A549 treated with ZK216348 at 1 μM for 4 hours (cell line): Measurements from ENCODE around the gene GCAT. TPM values are rescaled to one million over a fixed set of nuclear protein-coding genes. Genes with fewer than 3 reads are reported as not detected.

Source experiments
- total RNA-seq: library from RNA; stranded (reverse); fragments of 200-300 nt; extraction: Qiagen RNA extraction; gene quantifications from 5 replicates; pipeline ENCODE4 v1.2.3, GENCODE V29; 2022; ENCODE audit warnings: low read depth

The GCAT gene
- total RNA-seq, result 2.7 to 3.4 TPM (median 3.0 TPM) in 5 replicates

GRCh38 chr22:37807410-37808293 is at the start of gene GCAT:
TSS of gene GCAT (plus strand) at chr22:37807934. CDS start at chr22:37807968, 34 bp downstream.

GRCh38 chr22:37823134-37823985 is 15.6 kb downstream of the GCAT start, which contains the start of gene GALR3:
TSS of gene GALR3 (plus strand) at chr22:37823382. CDS start at chr22:37823407, 25 bp downstream.

GRCh38 chr22:37849089-37849751 is 41.5 kb downstream of the GCAT start, which contains the start of gene EIF3L:
TSS of gene EIF3L (plus strand) at chr22:37849419. CDS start at chr22:37849450, 31 bp downstream.

Other genes with a start within 250 kb of the GCAT start
- 16.8 to 37.2 TPM (median 34.9 TPM) in 5 replicates for gene CDC42EP1, start 247.5 kb upstream of the GCAT start, total RNA-seq
- gene LGALS2, start 227.8 kb upstream of the GCAT start, total RNA-seq, result not detected in 5 replicates
- gene GGA1, start 199.1 kb upstream of the GCAT start, total RNA-seq, result 15.5 to 24.7 TPM (median 22.9 TPM) in 5 replicates
- gene SH3BP1, start 168.3 kb upstream of the GCAT start, total RNA-seq, result 1.6 to 3.3 TPM (median 2.1 TPM) in 5 replicates
- gene PDXP, start 149.2 kb upstream of the GCAT start, total RNA-seq, result 13.5 to 19.2 TPM (median 18.0 TPM) in 5 replicates
- 1,225 to 1,377 TPM (median 1,256 TPM) in 5 replicates for gene LGALS1, start 132.3 kb upstream of the GCAT start, total RNA-seq
- 24.9 to 30.9 TPM (median 28.2 TPM) in 5 replicates for gene NOL12, start 121.6 kb upstream of the GCAT start, total RNA-seq
- 18.5 to 37.8 TPM (median 34.6 TPM) in 5 replicates for gene TRIOBP, start 110.9 kb upstream of the GCAT start, total RNA-seq
- gene GALR3, start 15.4 kb downstream of the GCAT start, total RNA-seq, result not detected in 5 replicates
- gene ANKRD54, start 36.4 kb downstream of the GCAT start, total RNA-seq, result 18.7 to 25.9 TPM (median 24.4 TPM) in 5 replicates
- 264 to 308 TPM (median 279 TPM) in 5 replicates for gene EIF3L, start 41.5 kb downstream of the GCAT start, total RNA-seq
- 14.3 to 22.1 TPM (median 20.2 TPM) in 5 replicates for gene MICALL1, start 98.4 kb downstream of the GCAT start, total RNA-seq
- 0.17 to 0.24 TPM in 2 of 5 replicates, not detected in the others for gene C22orf23, start 145.7 kb downstream of the GCAT start, total RNA-seq
- gene POLR2F, start 145.8 kb downstream of the GCAT start, total RNA-seq, result 121 to 152 TPM (median 142 TPM) in 5 replicates
- not detected in 5 replicates for gene SOX10, start 176.6 kb downstream of the GCAT start, total RNA-seq
- gene PICK1, start 249.5 kb downstream of the GCAT start, total RNA-seq, result 9.3 to 13.2 TPM (median 12.7 TPM) in 5 replicates